Measurements from ENCODE around the gene SLIT3.
A peak's percentile ranks its signal among the peaks of the same experiment; 100 is the strongest.

The SLIT3 gene

DNA sequence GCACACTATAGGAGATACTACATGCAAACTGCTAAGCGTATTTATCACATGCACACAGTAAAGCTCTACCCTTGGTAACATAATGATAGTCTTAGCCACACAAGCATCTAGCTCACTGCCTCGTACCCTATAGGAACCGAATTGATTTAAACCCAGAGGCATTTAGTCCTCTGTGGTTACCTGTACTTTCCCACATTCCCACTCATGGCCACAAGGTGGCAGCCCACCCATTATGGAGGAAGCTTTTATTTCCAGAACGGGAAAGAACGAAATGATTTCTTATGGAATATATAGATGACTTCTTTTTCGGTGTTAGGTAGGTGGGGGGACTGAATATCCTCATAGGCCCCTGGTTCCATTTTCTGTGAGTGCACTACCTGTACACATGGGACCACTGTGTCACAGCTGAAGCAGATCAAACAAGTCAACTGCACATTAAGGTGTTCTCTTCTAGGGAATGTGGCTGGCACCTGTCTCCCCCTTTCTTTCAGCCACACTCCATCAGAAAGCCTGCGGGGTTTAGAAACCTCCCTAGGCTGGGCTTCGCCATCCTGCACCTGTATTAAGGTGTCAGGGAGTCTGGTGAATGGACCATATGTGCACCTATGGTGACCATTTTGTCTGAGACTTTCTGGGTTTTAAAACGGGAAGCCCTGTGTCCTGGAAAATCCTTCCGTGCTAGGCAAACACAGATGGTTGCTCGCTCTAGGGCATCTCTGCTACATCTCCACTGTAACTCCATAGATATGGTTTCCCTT lies 313.2 kb downstream of the SLIT3 start:
- TF ChIP-seq, protein P1, sequence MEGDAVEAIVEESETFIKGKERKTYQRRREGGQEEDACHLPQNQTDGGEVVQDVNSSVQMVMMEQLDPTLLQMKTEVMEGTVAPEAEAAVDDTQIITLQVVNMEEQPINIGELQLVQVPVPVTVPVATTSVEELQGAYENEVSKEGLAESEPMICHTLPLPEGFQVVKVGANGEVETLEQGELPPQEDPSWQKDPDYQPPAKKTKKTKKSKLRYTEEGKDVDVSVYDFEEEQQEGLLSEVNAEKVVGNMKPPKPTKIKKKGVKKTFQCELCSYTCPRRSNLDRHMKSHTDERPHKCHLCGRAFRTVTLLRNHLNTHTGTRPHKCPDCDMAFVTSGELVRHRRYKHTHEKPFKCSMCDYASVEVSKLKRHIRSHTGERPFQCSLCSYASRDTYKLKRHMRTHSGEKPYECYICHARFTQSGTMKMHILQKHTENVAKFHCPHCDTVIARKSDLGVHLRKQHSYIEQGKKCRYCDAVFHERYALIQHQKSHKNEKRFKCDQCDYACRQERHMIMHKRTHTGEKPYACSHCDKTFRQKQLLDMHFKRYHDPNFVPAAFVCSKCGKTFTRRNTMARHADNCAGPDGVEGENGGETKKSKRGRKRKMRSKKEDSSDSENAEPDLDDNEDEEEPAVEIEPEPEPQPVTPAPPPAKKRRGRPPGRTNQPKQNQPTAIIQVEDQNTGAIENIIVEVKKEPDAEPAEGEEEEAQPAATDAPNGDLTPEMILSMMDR (conservative IDR thresholded peaks at IDR 0.05) = peak; percentile 83
- no peak overlapping the region for H3K27ac ChIP-seq

- H3K27ac ChIP-seq = no peak overlapping the region
- TF ChIP-seq, protein P1 (conservative IDR thresholded peaks at IDR 0.05) = no peak
Measured at GRCh38 chr5:168985454-168985853, 315.5 kb downstream of the SLIT3 start.

GRCh38 chr5:168984135-168984675 lies 316.7 kb downstream of the SLIT3 start:
- TF ChIP-seq, protein P1 (conservative IDR thresholded peaks at IDR 0.05) = no peak
- no peak overlapping the region for H3K27ac ChIP-seq

GRCh38 chr5:168979135-168979534 lies 321.8 kb downstream of the SLIT3 start:
- no peak overlapping the region for H3K27ac ChIP-seq
- TF ChIP-seq, protein P1 (conservative IDR thresholded peaks at IDR 0.05) = no peak

DNA sequence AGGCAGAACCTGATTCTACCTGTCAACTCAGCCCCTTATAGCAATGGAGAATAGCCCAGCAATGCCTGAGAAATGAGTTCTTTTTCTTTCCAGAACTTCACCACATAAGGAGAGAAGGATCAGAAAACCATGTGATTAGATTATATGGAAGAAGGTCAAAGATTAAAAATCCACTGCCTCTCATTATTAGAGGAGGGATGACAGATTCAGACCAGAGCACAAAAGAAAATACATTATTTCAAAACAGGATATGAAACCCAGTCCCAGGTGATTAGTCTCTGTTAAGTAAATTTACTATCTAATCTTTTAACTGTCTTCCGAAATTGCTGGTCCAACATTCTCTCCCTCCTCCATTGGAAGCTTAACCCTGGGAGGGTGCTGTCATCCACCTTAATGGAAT lies 322.4 kb downstream of the SLIT3 start:
- no peak overlapping the region for H3K27ac ChIP-seq
- TF ChIP-seq, protein P1 (conservative IDR thresholded peaks at IDR 0.05) = no peak

DNA sequence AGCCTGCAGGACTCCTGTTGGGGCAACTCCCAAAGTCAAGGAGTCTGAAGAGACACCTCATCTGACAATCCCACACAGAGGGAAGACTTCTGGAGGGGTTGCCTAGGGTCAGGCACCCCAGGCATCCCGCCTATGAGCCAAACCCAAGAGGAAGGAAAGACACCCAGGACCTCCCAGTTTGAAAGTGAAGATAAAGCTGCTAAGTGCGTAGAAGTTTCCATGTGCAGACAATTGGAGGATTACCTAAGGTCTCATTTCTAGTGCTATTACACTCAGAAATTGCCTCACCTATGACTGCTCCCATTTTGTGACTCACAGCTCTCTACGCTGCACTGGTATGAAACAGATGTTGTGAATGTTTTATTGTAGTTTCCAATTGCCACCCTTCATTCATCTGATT lies 322.9 kb downstream of the SLIT3 start:
- H3K27ac ChIP-seq = no peak overlapping the region

GRCh38 chr5:168976311-168976970 lies 324.5 kb downstream of the SLIT3 start:
- no peak overlapping the region for H3K27ac ChIP-seq

More for the DNA sequence above, 322.9 kb downstream of the SLIT3 start:
- TF ChIP-seq, protein P1 (conservative IDR thresholded peaks at IDR 0.05) = no peak

More at GRCh38 chr5:168976311-168976970, 324.5 kb downstream of the SLIT3 start:
- TF ChIP-seq, protein P1 (conservative IDR thresholded peaks at IDR 0.05) = no peak

Data from VCaP (cell line).